Pancreas (tissue), 10 donors: ENCODE measurements around the gene PTGER1. TPM values are rescaled to one million over a fixed set of nuclear protein-coding genes. Genes with fewer than 3 reads are reported as not detected.
A peak's percentile ranks its signal among the peaks of the same experiment; 100 is the strongest.

Experiments used
- ATAC-seq, 4 donors: fragments of 200-7000 bp; cut with Tn5 transposase; one replicate each; pipeline versions ENCODE4 v1.8.0 to v1.9.1; 2020; ENCODE audit warnings: mild to moderate bottlenecking in 4 of 4, moderate library complexity in 4 of 4
- DNase-seq, 6 donors: peaks; one replicate each; pipeline ENCODE4 v3.0.0-alpha.2; 2020
- FAIRE-seq: peaks from 2 replicates; lab custom pipeline; 2012; peaks lifted over from hg19 to GRCh38; lab: Jason Lieb, UNC
- H3K27ac ChIP-seq, 4 donors: fragments of 200-600 bp; sonication (generic); 1 replicate in 3 of 4; 2 replicates in 1 of 4; pipeline versions ENCODE4 v1.5.0 to v1.8.0; 2020
- H3K27me3 ChIP-seq, 4 donors: fragments of 200-600 bp; one replicate each; pipeline ENCODE4 v1.8.0; 2021
- H3K36me3 ChIP-seq, 3 donors: fragments of 200-600 bp; sonication (generic) in 1 of 3; one replicate each; pipeline versions ENCODE4 v1.5.0 to v1.8.0; 2020 to 2021
- H3K4me1 ChIP-seq, 3 donors: fragments of 200-600 bp; one replicate each; pipeline ENCODE4 v1.8.0; 2021
- H3K4me3 ChIP-seq, 4 donors: fragments of 200-600 bp; sonication (generic) in 2 of 4; one replicate each; pipeline versions ENCODE4 v1.5.0 to v1.8.0; 2020 to 2021
- H3K9me3 ChIP-seq, 4 donors: fragments of 200-600 bp; one replicate each; pipeline ENCODE4 v1.8.0; 2021
- CTCF ChIP-seq, 4 donors: fragments of 200-600 bp; sonication (generic) in 3 of 4; IDR thresholded peaks; one replicate each; pipeline versions ENCODE4 v1.5.0 to v1.8.0; 2021; ENCODE audit warnings: antibody characterized with exemption in 4 of 4
- WGBS, 2 donors: extraction: QIAGEN DNeasy Blood & Tissue Kit; methylation state at CpG; one replicate each; pipeline ENCODE4 v1.1.7; 2013; 5-methylcytosine and 5-hydroxymethylcytosine counted together
- intact Hi-C, 3 donors: fragments of 100-400 bp; cut with DNase I; formaldehyde crosslinking; loops; one replicate each; pipeline versions ENCODE4 v1.11.1 to v1.14.2; 2022
- polyA plus RNA-seq, 2 donors: library from polyadenylated mRNA; stranded (reverse); fragments of 200-250 nt; gene quantifications; one replicate each; pipeline ENCODE4 v1.2.3, GENCODE V29; 2013
- total RNA-seq, 6 donors: library from RNA; stranded (reverse); fragmentation: NEBNext Ultra II Directional in 4 of 6; extraction: Animal tissue kit (Norgen Biotek cat#: 25700) in 4 of 6; gene quantifications; one replicate each; pipeline versions ENCODE4 v1.2.1 to v1.2.4, GENCODE V29; 2021 to 2023
- donor health status: healthy with polysubstance abuse.
- donor health status: DM: no; HTN: no; CAD: no; lungs with moderate emphysema.
- donor health status: DM: no; HTN: no; CAD: no.
- donor health status: control.
- donor health status: control.
- donor health status: Bipolar disorder and iron deficiency.
- donor health status: DM: yes; HTN: yes; CAD: no.
- donor health status: DM: no; HTN: no; CAD: no.
- donor health status: DM: no; HTN: no; CAD: no.
- donor health status: DM: yes; HTN: yes; CAD: no.

The PTGER1 gene
- total and polyA plus RNA-seq, 8 donors, result 0.12 to 0.61 (median 0.28) TPM; not detected in 1

- no peaks in the 10 kb centered on the region for H3K4me1 ChIP-seq
- no peak overlapping the region for H3K27ac ChIP-seq
- no peak for ATAC-seq
- FAIRE-seq, result no peak
- H3K4me3 ChIP-seq, result no peak overlapping the region
- no peaks in the 10 kb centered on the region for H3K36me3 ChIP-seq
- intact Hi-C loops, result no loop called here
- DNase-seq, result peak in 1 of 6 donors; percentile 52
- no peaks in the 10 kb centered on the region for H3K9me3 ChIP-seq
- H3K27me3 ChIP-seq, result no peaks in the 10 kb centered on the region
- WGBS, 2 donors, result 94 to 95% methylated on average over 13 to 14 of the region's 14 CpGs
- no peak for TF ChIP-seq CTCF (IDR thresholded peaks at IDR 0.05)
Observed at GRCh38 chr19:14479309-14479974, 4.3 kb upstream of the PTGER1 start.

- no peak overlapping the region for H3K27ac ChIP-seq
- ATAC-seq, result no peak
Observed at GRCh38 chr19:14478113-14478545, 3.0 kb upstream of the PTGER1 start.

GRCh38 chr19:14477418-14478112, 2.4 kb upstream of the PTGER1 start:
- FAIRE-seq (no peak), DNase-seq (no peak), ATAC-seq (no peak)
- Histone ChIP-seq H3K27ac (no peak overlapping the region), H3K4me1 (peaks cover under 1 to 1% (median under 1%) of the 10 kb centered on the region in 3 donors), H3K4me3 (no peak overlapping the region), H3K36me3 (no peaks in the 10 kb centered on the region), H3K9me3 (no peaks in the 10 kb centered on the region), H3K27me3 (no peaks in the 10 kb centered on the region)
- WGBS, 2 donors, result 75 to 79% methylated on average over 10 of the region's 10 CpGs
- intact Hi-C loops, result no loop called here
- TF ChIP-seq CTCF (IDR thresholded peaks at IDR 0.05), result no peak

More at GRCh38 chr19:14478113-14478545, 3.0 kb upstream of the PTGER1 start:
- H3K27me3 ChIP-seq, result no peaks in the 10 kb centered on the region
- no peaks in the 10 kb centered on the region for H3K36me3 ChIP-seq
- no peaks in the 10 kb centered on the region for H3K9me3 ChIP-seq
- no peak overlapping the region for H3K4me3 ChIP-seq
- peak in 1 of 6 donors; percentile 70 for DNase-seq
- no peak for FAIRE-seq
- H3K4me1 ChIP-seq, result no peaks in the 10 kb centered on the region
- 85 to 88% methylated on average over 22 to 24 of the region's 24 CpGs for WGBS, 2 donors
- intact Hi-C loops, result no loop called here
- TF ChIP-seq CTCF (IDR thresholded peaks at IDR 0.05), result no peak

- DNase-seq (peak in 1 of 6 donors; percentile 56), FAIRE-seq (no peak), ATAC-seq (peak in 1 of 4 donors; percentile 5)
- H3K27ac ChIP-seq, result no peak overlapping the region
- TF ChIP-seq CTCF (IDR thresholded peaks at IDR 0.05), result no peak
- no peaks in the 10 kb centered on the region for H3K9me3 ChIP-seq
- WGBS, 2 donors, result 54 to 65% methylated on average over 26 of the region's 26 CpGs
- H3K27me3 ChIP-seq, result no peaks in the 10 kb centered on the region
- intact Hi-C loops, result no loop called here
- H3K4me1 ChIP-seq, result peaks cover 4 to 5% (median 5%) of the 10 kb centered on the region in 3 donors
- H3K36me3 ChIP-seq, result no peaks in the 10 kb centered on the region
- no peak overlapping the region for H3K4me3 ChIP-seq
Observed at GRCh38 chr19:14476673-14477401, 1.7 kb upstream of the PTGER1 start.
